H1 (cell line): ENCODE measurements around the gene SPACA7.

Experiments
- EP300 ChIP-seq, 2 experiments: IDR thresholded peaks; 1 replicate in 1 of 2; 2 replicates in 1 of 2; pipeline ENCODE4 v1.6.1; 2011 to 2012; ENCODE audit warnings: low read depth in 2 of 2, low read length in 2 of 2, mild to moderate bottlenecking in 2 of 2, borderline replicate concordance in 1 of 2, inconsistent platforms in 1 of 2, moderate library complexity in 1 of 2
- GABPA ChIP-seq: IDR thresholded peaks from 2 replicates; pipeline ENCODE4 v1.6.1; 2011; ENCODE audit warnings: mild to moderate bottlenecking, low read length, moderate library complexity, borderline replicate concordance; ENCODE audit not compliant: insufficient read depth
- POLR2A ChIP-seq, 2 experiments: IDR thresholded peaks; 1 replicate in 1 of 2; 2 replicates in 1 of 2; pipeline ENCODE4 v1.6.1; 2011; ENCODE audit warnings: low read depth in 2 of 2, low read length in 2 of 2, mild to moderate bottlenecking in 2 of 2; ENCODE audit errors: control extremely low read depth in 1 of 2
- SIN3A ChIP-seq, 2 experiments: IDR thresholded peaks in 1 of 2; conservative IDR thresholded peaks in 1 of 2; 2 replicates each; pipeline ENCODE4 v1.6.1; 2011 to 2012; ENCODE audit warnings: low read length in 2 of 2, improper control_type of control experiment in 1 of 2, low read depth in 1 of 2, mild to moderate bottlenecking in 1 of 2
- SP1 ChIP-seq: IDR thresholded peaks from 2 replicates; pipeline ENCODE4 v1.6.1; 2011; ENCODE audit warnings: low read depth, low read length
- TAF1 ChIP-seq: IDR thresholded peaks from 2 replicates; pipeline ENCODE4 v1.6.1; 2011; ENCODE audit warnings: mild to moderate bottlenecking, low read depth, low read length
- TF ChIP-seq, protein P1 (sequence below), 3 experiments: IDR thresholded peaks; 1 replicate in 2 of 3; 2 replicates in 1 of 3; pipeline versions ENCODE4 v1.5.1 to v1.6.1; 2011; ENCODE audit warnings: low read length in 3 of 3, mild to moderate bottlenecking in 3 of 3, inconsistent platforms in 2 of 3, low read depth in 1 of 3, moderate library complexity in 1 of 3; ENCODE audit not compliant: insufficient read depth in 1 of 3; ENCODE audit errors: control extremely low read depth in 1 of 3
- TF ChIP-seq, protein P2 (sequence below): IDR thresholded peaks from 2 replicates; pipeline ENCODE4 v1.6.1; 2011; ENCODE audit warnings: low read length, improper control_type of control experiment

DNA sequence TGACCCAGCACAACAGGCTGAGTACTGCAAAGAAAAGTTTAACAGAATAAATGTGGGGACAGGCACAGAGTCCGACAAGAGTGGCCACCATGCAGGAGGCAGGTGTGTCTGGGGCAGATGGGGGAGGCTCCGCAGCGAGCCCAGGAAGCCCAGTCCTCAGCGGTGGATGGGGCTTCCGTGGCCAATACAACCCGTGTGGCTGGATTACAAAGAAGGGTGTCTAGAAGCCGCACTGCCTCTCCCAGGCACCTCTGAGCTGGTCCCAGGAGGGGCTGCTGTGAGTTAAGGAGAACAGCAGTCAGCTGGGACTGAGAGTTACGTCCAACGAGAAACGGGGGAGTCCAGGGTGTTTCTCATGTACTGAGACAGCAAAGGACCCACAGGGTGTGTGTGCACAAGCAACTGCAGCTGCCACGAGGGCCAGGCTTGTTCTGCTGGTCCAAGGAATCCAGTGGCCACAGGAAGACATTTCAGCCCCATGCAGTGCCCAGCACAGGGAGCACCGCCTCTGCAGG is 70.2 kb downstream of the SPACA7 start:
- no peak for TF ChIP-seq POLR2A (IDR thresholded peaks at IDR 0.05; ENCODE audit: control extremely low read depth in 1 of 2, low read depth in 2 of 2, low read length in 2 of 2)
- TF ChIP-seq SIN3A (conservative IDR thresholded peaks at IDR 0.05 in 1 of 2, IDR thresholded peaks at IDR 0.05 in 1 of 2; ENCODE audit: low read depth in 1 of 2, low read length in 2 of 2) = no peak
- TF ChIP-seq, protein P1, sequence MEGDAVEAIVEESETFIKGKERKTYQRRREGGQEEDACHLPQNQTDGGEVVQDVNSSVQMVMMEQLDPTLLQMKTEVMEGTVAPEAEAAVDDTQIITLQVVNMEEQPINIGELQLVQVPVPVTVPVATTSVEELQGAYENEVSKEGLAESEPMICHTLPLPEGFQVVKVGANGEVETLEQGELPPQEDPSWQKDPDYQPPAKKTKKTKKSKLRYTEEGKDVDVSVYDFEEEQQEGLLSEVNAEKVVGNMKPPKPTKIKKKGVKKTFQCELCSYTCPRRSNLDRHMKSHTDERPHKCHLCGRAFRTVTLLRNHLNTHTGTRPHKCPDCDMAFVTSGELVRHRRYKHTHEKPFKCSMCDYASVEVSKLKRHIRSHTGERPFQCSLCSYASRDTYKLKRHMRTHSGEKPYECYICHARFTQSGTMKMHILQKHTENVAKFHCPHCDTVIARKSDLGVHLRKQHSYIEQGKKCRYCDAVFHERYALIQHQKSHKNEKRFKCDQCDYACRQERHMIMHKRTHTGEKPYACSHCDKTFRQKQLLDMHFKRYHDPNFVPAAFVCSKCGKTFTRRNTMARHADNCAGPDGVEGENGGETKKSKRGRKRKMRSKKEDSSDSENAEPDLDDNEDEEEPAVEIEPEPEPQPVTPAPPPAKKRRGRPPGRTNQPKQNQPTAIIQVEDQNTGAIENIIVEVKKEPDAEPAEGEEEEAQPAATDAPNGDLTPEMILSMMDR (IDR thresholded peaks at IDR 0.05; ENCODE audit: control extremely low read depth in 1 of 3, insufficient read depth in 1 of 3, low read depth in 1 of 3, low read length in 3 of 3) = no peak
- TF ChIP-seq EP300 (IDR thresholded peaks at IDR 0.05; ENCODE audit: borderline replicate concordance in 1 of 2, low read depth in 2 of 2, low read length in 2 of 2) = no peak
- no peak for TF ChIP-seq TAF1
- TF ChIP-seq GABPA = no peak
- TF ChIP-seq SP1 = no peak
- TF ChIP-seq, protein P2, sequence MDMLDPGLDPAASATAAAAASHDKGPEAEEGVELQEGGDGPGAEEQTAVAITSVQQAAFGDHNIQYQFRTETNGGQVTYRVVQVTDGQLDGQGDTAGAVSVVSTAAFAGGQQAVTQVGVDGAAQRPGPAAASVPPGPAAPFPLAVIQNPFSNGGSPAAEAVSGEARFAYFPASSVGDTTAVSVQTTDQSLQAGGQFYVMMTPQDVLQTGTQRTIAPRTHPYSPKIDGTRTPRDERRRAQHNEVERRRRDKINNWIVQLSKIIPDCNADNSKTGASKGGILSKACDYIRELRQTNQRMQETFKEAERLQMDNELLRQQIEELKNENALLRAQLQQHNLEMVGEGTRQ = no peak
